ENCODE data around the gene AUH. TPM values are rescaled to one million over a fixed set of nuclear protein-coding genes. Genes with fewer than 3 reads are reported as not detected.

AUH gene
- total RNA-seq, 1 donor from 2014 or later: 50.4 TPM

Other genes with a start within 250 kb of the AUH start
- 124 TPM in 2 replicates for gene NFIL3, start 61.9 kb upstream of the AUH start, total RNA-seq